GM19099 (cell line): ENCODE data around the gene SPPL2A.

Experiments used
- POLR2A ChIP-seq: IDR thresholded peaks from 3 replicates; pipeline ENCODE4 v1.6.1; 2011; ENCODE audit warnings: low read depth; ENCODE audit not compliant: insufficient read length; ENCODE audit errors: extremely low read depth

Gene SPPL2A

GRCh38 chr15:50710585-50710984, 54.9 kb downstream of the SPPL2A start:
- TF ChIP-seq POLR2A, result no peak

- TF ChIP-seq POLR2A, result no peak
Measured at GRCh38 chr15:50707878-50708427, 57.6 kb downstream of the SPPL2A start.

GRCh38 chr15:50702762-50703334, 62.7 kb downstream of the SPPL2A start:
- no peak for TF ChIP-seq POLR2A

- TF ChIP-seq POLR2A, result no peak
Measured at GRCh38 chr15:50698101-50698500, 67.4 kb downstream of the SPPL2A start.

GRCh38 chr15:50697109-50697797, 68.3 kb downstream of the SPPL2A start:
- no peak for TF ChIP-seq POLR2A

GRCh38 chr15:50687302-50687902, 78.1 kb downstream of the SPPL2A start:
- no peak for TF ChIP-seq POLR2A

- TF ChIP-seq POLR2A, result peak; percentile 92
Measured at GRCh38 chr15:50686469-50687301, 78.8 kb downstream of the SPPL2A start, which contains the start of gene TRPM7. TSS of gene TRPM7 (minus strand) at chr15:50686797. CDS start at chr15:50686533, 264 bp downstream.

GRCh38 chr15:50685976-50686468, 79.5 kb downstream of the SPPL2A start:
- TF ChIP-seq POLR2A, result no peak

- no peak for TF ChIP-seq POLR2A
Measured at GRCh38 chr15:50685191-50685975, 80.1 kb downstream of the SPPL2A start.

- no peak for TF ChIP-seq POLR2A
Measured at GRCh38 chr15:50681467-50681866, 84.0 kb downstream of the SPPL2A start.

GRCh38 chr15:50676799-50677483, 88.6 kb downstream of the SPPL2A start:
- TF ChIP-seq POLR2A, result no peak

- no peak for TF ChIP-seq POLR2A
Measured at GRCh38 chr15:50675535-50676144, 89.9 kb downstream of the SPPL2A start.

- no peak for TF ChIP-seq POLR2A
Measured at GRCh38 chr15:50670115-50670514, 95.4 kb downstream of the SPPL2A start.
